ENCODE results near the gene ZDHHC15. TPM values are rescaled to one million over a fixed set of nuclear protein-coding genes. Genes with fewer than 3 reads are reported as not detected.
"Not testable (repeated sequence)": the region's sequence is repeated elsewhere in the genome, so short reads cannot be mapped to it uniquely, and the experiment has no call there.

ZDHHC15 gene
- 0.99 and 2.0 TPM in 2 replicates for total RNA-seq
- polyA plus RNA-seq (2012): 2.0 TPM

GRCh38 chrX:75522565-75523431 is at the start of gene ZDHHC15:
Gene ZDHHC15 (minus strand): TSS chrX:75523037. CDS start chrX:75523024, 13 bp downstream.
- DNase-seq (ENCODE audit: low read depth): peak; percentile 74

GRCh38 chrX:75560544-75560943 is 37.7 kb upstream of the ZDHHC15 start:
- DNase-seq (ENCODE audit: low read depth): not testable (repeated sequence)

- DNase-seq (ENCODE audit: low read depth): peak; percentile 79
Measured at GRCh38 chrX:75547783-75548182, 24.9 kb upstream of the ZDHHC15 start.

GRCh38 chrX:75546724-75547511 is 24.1 kb upstream of the ZDHHC15 start:
- DNase-seq (ENCODE audit: low read depth): peak; percentile 77

- no peak for DNase-seq (ENCODE audit: low read depth)
Measured at GRCh38 chrX:75544786-75545185, 21.9 kb upstream of the ZDHHC15 start.

GRCh38 chrX:75483933-75484332 is 38.9 kb downstream of the ZDHHC15 start:
- DNase-seq (ENCODE audit: low read depth): no peak

- DNase-seq (ENCODE audit: low read depth): not testable (repeated sequence)
Measured at GRCh38 chrX:75461780-75462179, 61.1 kb downstream of the ZDHHC15 start.

- no peak for DNase-seq (ENCODE audit: low read depth)
Measured at GRCh38 chrX:75421688-75422230, 101.1 kb downstream of the ZDHHC15 start.

- not testable (repeated sequence) for DNase-seq (ENCODE audit: low read depth)
Measured at GRCh38 chrX:75407153-75407552, 115.7 kb downstream of the ZDHHC15 start.

GRCh38 chrX:75390470-75390869 is 132.4 kb downstream of the ZDHHC15 start:
- no peak for DNase-seq (ENCODE audit: low read depth)

GRCh38 chrX:75369721-75370120 is 153.1 kb downstream of the ZDHHC15 start:
- DNase-seq (ENCODE audit: low read depth): no peak

- no peak for DNase-seq (ENCODE audit: low read depth)
Measured at GRCh38 chrX:75366861-75367260, 156.0 kb downstream of the ZDHHC15 start.

GRCh38 chrX:75365243-75365975 is 157.4 kb downstream of the ZDHHC15 start:
- DNase-seq (ENCODE audit: low read depth): peak; percentile 10

GRCh38 chrX:75361788-75362187 is 161.0 kb downstream of the ZDHHC15 start:
- DNase-seq (ENCODE audit: low read depth): no peak

- DNase-seq (ENCODE audit: low read depth): not testable (repeated sequence)
Measured at GRCh38 chrX:75348601-75349000, 174.2 kb downstream of the ZDHHC15 start.

GRCh38 chrX:75337525-75337924 is 185.3 kb downstream of the ZDHHC15 start:
- peak; percentile 14 for DNase-seq (ENCODE audit: low read depth)

- no peak for DNase-seq (ENCODE audit: low read depth)
Measured at GRCh38 chrX:75335127-75335458, 187.7 kb downstream of the ZDHHC15 start.

GRCh38 chrX:75334407-75335126 is 188.3 kb downstream of the ZDHHC15 start:
- not testable (repeated sequence) for DNase-seq (ENCODE audit: low read depth)

GRCh38 chrX:75327607-75328006 is 195.2 kb downstream of the ZDHHC15 start:
- no peak for DNase-seq (ENCODE audit: low read depth)

Measured in myocyte (in vitro differentiated cells).